Subcutaneous adipose tissue (tissue), 4 donors: ENCODE measurements around the gene KDM1B. TPM values are rescaled to one million over a fixed set of nuclear protein-coding genes. Genes with fewer than 3 reads are reported as not detected.

Experiments
- total RNA-seq, 4 donors: library from RNA; depleted of rRNA; stranded (reverse); fragments of >200 nt; gene quantifications; one replicate each; pipeline ENCODE4 v1.1.0, GENCODE V29; 2016
- TF ChIP-seq, protein P1 (sequence below): fragments of 450-650 bp; IDR thresholded peaks from one replicate; pipeline ENCODE4 v1.5.1; 2016; ENCODE audit warnings: low read depth, mild to moderate bottlenecking, control low read depth, antibody characterized with exemption, moderate library complexity

The KDM1B gene
- total RNA-seq, 4 donors from 2014 or later: 11.9 to 15.8 (median 14.9) TPM

DNA sequence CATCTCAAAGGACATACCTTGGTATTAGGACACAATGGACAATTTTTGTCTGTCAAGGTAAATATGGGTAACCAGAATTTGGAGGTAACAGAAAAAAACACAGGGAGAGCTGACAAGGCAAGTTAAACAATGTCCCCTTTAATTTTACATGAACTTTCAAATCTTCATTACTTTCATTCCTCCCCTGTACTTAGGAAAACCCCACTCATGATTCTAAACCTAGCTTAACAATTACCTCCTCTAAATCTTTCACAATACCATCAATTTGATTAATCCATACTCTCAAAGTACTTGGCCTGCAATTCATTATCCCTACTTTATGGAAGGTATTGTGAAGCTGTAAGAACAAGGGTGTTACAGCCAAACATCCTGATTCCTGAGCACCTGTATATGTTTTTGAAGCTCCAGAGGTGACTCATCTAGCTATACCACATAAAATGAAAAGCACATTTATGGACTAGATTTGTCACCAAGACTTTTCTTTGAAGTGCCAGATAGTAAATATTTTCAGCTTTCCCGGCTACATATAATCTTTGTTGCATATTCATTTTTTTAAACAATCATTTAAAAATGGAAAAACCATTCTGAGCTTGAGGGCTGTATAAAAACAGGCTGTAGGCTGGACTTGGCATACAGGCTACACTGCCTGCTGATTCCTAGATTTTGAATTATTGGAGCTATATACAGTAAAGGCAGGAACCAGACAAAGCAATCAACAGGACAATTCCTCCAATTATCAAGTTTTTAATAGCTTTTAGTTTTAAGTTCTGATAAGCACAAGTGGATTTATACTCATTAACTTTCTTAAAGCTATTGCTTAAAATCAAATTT is 86.2 kb downstream of the KDM1B start:
- TF ChIP-seq, protein P1, sequence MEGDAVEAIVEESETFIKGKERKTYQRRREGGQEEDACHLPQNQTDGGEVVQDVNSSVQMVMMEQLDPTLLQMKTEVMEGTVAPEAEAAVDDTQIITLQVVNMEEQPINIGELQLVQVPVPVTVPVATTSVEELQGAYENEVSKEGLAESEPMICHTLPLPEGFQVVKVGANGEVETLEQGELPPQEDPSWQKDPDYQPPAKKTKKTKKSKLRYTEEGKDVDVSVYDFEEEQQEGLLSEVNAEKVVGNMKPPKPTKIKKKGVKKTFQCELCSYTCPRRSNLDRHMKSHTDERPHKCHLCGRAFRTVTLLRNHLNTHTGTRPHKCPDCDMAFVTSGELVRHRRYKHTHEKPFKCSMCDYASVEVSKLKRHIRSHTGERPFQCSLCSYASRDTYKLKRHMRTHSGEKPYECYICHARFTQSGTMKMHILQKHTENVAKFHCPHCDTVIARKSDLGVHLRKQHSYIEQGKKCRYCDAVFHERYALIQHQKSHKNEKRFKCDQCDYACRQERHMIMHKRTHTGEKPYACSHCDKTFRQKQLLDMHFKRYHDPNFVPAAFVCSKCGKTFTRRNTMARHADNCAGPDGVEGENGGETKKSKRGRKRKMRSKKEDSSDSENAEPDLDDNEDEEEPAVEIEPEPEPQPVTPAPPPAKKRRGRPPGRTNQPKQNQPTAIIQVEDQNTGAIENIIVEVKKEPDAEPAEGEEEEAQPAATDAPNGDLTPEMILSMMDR: no peak

DNA sequence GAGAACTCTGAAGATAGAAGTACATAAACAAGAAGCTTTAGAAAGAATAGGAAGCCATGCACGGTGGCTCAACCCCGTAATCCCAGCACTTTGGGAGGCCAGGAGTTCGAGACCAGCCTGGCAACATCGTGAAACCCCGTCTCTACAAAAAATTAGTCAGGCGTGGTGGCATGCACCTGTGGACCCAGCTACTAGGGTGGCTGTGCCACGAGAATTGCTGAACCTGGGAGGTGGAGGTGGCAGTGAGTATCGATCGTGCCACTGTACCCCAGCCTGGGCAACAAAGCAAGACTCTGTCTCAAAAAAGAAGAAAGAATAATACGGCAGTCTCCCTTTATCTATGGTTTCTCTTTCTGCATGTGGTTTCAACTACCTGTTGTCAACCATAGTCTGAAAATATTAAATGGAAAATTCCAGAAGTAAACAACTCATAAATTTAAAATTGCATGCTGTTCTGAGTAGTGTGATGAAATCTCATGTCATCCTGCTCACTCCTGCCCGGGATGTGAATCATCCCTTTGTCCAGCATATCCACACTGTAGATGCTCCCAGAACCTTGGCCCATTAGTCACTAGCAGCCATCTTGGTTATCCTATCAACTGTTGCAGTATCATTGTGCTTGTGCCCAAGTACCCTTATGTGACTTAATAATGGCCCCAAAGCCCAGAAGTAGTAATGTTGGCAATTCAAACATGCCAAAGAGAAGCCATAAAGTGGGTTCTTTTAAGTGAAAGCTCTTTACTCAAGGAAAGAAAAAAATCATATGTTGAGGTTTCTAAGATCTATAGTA is 87.0 kb downstream of the KDM1B start:
- TF ChIP-seq, protein P1: no peak

DNA sequence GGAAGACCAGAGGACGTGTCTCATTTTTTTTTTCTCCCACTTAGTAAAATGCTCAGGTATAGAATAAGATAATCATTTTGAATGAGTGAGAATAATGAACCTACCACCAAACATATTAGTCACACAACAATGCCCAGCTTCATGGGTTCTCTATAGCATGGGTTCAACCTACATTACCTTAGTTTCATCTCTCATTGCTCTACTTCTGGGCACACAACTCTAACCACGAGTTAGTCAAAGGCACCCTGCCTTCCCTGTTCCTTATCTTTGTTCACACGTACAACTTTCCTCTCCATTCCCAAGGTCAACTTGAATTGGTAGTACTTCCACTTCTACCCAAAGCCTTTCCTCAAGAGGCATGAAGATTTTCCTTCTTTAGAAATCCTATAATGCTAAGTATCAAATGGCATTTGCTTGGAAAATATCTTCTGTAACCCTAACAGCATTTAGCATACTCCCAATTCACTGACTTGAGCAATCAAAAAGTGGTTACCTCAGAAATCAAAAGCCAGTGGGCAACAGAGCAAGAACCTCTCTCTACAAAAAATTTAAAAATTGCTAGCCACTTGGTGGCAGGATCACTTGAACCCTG is 88.2 kb downstream of the KDM1B start:
- TF ChIP-seq, protein P1: no peak

DNA sequence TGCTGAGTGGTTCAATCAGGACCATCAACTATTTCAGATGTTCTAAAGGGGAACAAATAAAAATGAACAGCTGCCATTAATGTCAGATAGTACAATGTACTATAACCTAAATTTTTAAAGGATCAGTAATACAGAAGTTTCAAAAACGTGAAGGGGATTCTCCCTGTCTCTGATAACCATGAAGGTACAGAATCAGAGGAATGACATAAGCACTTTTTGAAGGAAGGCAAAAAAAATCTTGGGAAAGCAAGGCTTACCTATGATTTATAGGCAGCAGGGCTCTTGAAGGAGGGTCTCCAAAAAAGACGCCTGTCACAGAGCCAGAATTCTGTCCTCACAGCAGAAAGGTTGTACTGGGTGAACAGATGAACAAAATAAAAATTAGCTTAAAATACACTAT is 89.0 kb downstream of the KDM1B start:
- TF ChIP-seq, protein P1: no peak

DNA sequence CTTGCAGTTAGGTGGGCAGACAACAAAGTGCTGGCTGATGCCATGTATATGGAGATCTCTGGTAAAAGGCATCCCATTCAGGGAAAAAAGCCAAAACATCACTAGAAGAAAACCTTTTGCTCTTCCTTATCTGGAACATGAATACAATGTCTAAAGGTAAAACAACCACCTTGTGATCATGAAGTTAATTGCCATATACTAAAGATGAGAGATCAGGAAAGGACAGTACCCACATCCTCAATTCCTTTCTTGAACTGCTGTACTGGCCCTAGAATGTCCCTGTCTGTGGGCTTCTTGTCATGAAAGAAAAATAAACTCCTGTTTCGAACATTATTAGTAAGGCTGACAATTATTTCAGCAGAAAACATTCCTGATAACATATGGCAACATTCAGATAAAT is 89.9 kb downstream of the KDM1B start:
- TF ChIP-seq, protein P1: no peak

DNA sequence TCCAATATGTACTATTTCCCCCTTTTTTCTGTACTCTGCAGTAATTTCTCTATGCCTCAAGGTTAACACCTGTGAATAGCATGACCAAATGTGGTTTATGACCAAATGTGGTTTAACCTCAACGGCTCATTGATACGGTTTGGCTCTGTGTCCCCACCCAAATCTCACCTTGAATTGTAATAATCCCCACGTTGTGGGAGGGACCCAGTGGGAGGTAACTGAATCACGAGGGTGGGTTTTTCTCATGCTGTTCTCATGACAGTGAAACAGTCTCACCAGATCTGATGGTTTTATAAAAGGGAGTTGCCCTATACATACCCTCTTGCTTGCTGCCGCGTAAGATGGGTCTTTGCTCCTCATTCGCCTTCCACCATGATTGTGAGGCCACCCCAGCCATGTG is 90.4 kb downstream of the KDM1B start:
- TF ChIP-seq, protein P1: no peak

DNA sequence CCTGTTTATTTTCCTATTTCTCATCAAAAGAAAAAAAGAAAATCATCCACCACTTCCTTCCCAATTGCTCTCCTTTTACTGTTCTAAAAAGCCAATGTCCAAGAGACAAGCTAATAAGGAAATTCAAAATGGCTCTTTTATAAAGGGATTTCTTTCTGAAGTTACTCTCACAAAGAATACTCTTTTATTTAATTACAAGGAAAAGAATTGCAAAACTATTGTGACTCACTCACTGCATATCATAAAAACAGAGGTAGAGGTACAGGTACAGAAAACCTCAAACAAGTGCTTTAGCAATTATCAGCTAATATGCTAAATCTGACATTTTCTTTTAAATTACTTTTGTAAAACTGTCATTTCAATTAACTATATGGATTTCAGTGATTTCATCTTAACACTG is 91.0 kb downstream of the KDM1B start:
- TF ChIP-seq, protein P1: no peak
